GM18873 (cell line): ENCODE results near the gene PRR35.
"Not testable (repeated sequence)": the region's sequence is repeated elsewhere in the genome, so short reads cannot be mapped to it uniquely, and the experiment has no call there.

Experiments used
- ATAC-seq: cut with Tn5 transposase; IDR thresholded peaks from one replicate; pipeline ENCODE4 v1.9.1; 2021; ENCODE audit warnings: mild to moderate bottlenecking, moderate library complexity, moderate number of reproducible peaks; ENCODE audit not compliant: unreplicated experiment, low FRiP score

The PRR35 gene

GRCh38 chr16:591231-591630 lies 31.0 kb downstream of the PRR35 start:
- no peak for ATAC-seq

DNA sequence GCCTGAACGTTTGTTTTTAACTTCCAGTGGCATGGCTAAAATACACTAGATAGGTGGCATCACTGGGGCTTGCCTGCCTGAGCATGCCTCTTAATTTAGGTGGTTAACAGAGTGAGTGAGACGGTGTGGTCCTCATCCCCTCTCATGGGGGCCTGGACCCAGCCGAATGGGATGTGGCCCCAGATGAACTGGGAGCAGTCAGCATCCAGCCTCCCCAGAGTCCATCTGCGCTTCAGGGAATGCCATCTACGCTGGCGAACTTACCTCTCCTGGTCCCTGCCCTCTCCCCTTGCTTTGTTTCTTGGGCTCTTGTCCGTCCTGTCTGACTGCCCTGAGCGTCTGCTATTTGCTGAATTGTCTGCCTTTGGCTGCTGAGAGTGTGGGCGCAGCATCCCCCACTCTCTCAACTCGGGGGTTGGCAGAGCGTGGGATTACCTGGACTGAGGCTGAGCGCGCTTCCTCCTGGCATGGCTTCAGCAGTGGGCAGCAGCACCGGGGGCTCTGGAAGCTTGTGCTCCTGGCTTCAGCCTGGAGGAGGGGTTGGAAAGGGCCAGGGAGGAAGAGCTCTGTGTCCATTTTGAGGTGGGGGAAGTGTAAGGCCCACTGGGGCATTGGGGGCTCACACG lies 31.8 kb downstream of the PRR35 start:
- no peak for ATAC-seq

DNA sequence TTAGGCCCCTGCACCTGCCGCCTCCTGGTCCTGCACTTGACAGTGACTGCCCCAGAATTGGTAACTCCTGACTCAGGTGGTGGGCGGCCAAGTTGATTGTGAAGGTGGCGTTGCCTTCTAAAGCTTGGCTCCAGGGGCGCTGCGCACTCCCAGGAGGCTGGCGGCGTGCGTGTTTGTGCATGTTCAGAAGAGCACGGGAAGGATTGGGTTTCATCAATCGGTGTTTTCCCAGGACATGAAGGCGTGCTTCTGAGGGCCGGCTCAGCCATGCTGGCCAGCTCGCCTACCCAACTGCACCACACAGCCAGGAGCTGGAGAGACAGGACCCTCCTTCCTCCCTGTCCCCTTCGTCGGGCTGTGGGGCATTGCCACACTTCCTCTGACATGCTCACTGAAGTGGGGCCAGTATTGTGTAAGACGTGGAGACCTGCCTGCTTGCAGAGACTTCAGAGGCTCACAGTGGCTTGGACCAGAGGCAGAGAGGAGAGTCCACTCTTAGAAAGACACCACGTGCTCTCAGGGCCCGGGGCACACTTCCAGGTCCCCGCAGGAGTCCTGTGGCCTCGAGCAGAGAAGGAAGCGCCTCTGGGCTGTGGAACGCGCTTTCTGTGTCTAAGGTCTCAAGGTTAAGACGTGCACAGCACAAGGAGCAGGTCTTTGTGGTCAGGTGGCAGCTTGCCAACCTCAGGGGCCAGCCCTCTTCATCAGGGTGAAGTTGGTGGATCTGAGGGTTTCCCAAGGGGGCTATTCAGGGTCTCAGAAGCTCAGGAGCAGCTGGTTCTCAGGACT lies 32.5 kb downstream of the PRR35 start:
- ATAC-seq, result no peak

DNA sequence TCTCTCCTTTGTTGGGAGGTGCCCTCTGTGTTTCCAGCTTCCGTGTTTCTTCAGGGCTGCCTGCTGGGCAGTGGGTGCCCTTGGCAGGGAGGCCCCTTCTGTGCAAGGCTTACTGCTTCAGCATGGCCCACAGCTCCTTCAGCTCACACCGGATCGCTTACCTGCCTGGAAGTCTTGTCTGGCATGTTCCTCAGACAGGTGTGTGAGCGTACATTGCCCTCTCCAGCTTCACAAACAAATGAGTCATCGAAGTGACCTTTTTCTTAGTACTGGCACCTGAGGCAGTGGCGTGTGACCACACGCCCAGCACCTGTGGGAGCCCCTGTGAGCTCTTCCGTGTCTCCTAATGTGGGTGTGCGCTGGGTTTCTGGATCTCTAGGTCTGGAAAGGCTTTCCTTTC lies 33.2 kb downstream of the PRR35 start:
- ATAC-seq, result no peak

- ATAC-seq, result no peak
These were observed 33.6 kb downstream of the PRR35 start for GRCh38 chr16:593807-594206.

GRCh38 chr16:595094-595528 lies 34.9 kb downstream of the PRR35 start:
- ATAC-seq, result no peak

- no peak for ATAC-seq
These were observed 35.9 kb downstream of the PRR35 start for GRCh38 chr16:595942-596735.

GRCh38 chr16:596736-597060 lies 36.5 kb downstream of the PRR35 start:
- no peak for ATAC-seq

DNA sequence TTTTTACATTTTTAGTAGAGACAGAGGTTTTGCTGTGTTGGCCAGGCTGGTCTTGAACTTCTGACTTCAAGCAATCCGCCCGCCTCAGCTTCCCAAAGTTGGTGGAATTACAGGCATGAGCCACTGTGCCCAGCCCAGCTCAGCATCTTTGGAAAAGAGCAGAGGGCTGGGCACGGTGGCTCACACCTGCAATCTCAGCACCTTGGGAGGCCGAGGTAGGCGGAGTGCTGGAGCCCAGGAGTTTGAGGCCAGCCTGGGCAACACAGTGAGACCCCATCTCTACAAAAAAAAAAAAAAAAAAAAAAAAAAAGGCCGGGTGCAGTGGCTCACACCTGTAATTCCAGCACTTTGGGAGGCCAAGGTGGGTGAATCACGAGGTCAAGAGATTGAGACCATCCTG lies 37.5 kb downstream of the PRR35 start:
- not testable (repeated sequence) for ATAC-seq

- no peak for ATAC-seq
These were observed 38.9 kb downstream of the PRR35 start for GRCh38 chr16:598823-599739.

- ATAC-seq, result no peak
These were observed 40.6 kb downstream of the PRR35 start for GRCh38 chr16:600781-601180.

DNA sequence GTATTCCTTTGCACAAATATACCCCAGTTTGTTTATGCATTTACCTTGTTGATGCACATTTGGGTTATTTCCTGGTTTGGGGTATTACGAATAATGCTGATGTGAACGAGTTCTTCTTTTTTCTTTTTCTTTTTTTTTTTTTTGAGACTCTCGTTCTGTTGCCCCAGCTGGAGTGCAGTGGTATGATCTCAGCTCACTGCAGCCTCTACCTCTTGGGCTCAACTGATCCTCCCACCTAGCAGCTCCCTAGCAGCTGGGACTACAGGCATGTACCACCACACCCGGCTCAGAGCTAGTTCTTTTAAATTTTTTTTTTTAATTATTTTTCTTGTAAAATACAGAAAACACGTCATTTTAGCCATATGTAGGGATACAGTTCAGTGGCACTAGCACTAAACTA lies 43.7 kb downstream of the PRR35 start:
- ATAC-seq, result no peak

DNA sequence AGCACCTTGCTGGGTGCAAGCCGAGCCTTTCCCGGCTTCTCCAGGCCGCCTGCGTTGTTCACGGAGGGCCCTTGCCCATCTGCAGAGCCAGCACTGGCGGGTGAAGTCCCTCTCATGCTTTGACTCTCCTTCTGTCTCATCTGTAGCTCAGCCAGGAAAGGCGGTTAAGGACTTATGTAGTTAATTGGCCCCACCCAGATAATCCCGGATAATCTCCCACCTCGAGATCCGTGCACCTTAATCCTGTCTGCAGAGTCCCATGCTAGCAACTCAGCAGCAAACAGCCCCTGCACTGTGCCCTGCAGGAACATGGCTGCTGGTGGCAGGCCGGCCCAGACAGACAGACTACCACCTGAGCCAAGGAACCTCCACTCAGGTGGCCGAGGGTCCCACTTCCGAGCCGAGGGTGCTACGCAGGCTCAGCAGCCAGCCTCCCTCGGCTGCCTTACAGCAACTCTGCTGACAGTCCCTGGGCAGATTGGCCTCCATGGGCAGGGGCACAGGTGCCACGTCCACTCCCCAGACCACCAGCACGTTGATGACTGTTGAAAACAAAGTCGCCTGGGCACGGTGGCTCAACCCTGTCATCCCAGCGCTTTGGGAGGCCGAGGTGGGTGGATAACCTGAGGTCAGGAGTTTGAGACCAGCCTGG lies 46.6 kb downstream of the PRR35 start:
- no peak for ATAC-seq

DNA sequence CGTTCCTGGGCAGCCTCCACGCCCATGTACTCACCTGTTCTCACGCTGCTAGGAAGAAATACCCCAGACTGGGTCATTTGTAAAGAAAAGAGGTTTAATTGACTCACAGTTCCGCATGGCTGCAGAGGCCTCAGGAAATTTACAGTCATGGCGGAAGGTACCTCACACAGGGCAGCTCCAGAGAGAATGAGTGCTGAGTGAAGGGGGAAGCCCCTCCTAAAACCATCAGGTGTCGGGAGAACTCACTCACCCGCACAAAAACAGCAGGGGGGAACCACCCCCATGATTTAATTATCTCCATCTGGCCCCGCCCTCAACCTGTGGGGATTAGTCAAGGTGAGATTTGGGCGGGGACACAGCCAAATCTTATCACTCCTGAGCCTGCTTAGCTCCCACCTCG lies 47.8 kb downstream of the PRR35 start:
- ATAC-seq, result no peak

DNA sequence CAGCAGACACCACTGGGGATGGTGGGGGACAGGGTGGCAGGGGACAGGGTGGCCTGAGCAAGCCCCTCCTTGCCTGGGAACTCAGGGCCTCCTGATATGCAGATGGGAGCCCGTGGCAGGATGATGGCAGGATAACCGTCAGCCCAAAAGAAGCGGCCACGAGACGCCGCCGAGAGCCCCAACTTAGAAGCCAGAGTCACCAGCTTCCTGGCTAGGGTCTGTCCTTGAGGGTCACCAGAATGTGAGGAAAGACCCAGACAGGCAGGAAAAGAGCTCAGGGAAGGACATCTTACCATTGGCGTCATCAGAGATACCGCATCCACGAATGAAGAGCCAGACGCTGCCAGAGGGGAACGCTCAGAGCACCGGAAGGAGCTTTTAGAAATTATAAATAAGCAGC lies 49.1 kb downstream of the PRR35 start:
- no peak for ATAC-seq

DNA sequence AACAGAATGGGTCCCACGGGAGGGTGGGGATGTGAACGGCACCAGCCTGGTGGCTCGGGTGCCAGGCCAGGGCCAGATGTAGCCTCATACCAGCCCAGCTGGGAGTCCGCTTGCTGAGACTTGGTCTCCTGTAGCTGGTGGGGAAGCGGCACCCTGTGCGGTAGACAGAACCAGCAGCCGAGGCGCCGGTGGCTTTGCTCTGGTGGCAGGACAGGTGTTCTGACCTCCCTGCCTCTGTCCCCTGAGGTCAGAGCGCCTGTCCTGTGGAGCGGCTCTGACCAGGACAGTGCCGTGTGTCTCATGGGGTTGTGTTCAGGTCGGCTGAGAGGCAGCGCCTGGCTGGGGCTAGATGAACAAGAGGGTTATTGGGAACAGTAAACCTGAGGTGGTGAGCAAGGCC lies 49.8 kb downstream of the PRR35 start:
- no peak for ATAC-seq

- ATAC-seq, result no peak
These were observed 50.6 kb downstream of the PRR35 start for GRCh38 chr16:610513-611381.

GRCh38 chr16:615122-615521 lies 54.9 kb downstream of the PRR35 start:
- no peak for ATAC-seq
